MM.1S (cell line): ENCODE measurements around the gene THRA.

Source experiments
- DNase-seq: peaks from one replicate; pipeline ENCODE4 v3.0.0-alpha.2; 2015
- H2AFZ ChIP-seq: fragments of 300-600 bp; sonication (generic); 2 replicates; pipeline ENCODE4 v1.6.0; 2016; ENCODE audit warnings: antibody characterized with exemption, low read length
- H3F3A ChIP-seq: fragments of 300-600 bp; sonication (generic); 2 replicates; pipeline ENCODE4 v1.6.1; 2016; ENCODE audit warnings: mild to moderate bottlenecking, antibody characterized with exemption, low read length, moderate library complexity, mixed read lengths; ENCODE audit not compliant: insufficient read depth
- H3K27ac ChIP-seq: fragments of 300-600 bp; sonication (generic); 2 replicates; pipeline ENCODE4 v1.5.1; 2016; ENCODE audit warnings: mild to moderate bottlenecking, low read length
- H3K27me3 ChIP-seq: fragments of 300-600 bp; sonication (generic); replicated peaks from 2 replicates; pipeline ENCODE4 v1.6.0; 2016; ENCODE audit warnings: low read length; ENCODE audit not compliant: insufficient read depth
- H3K36me3 ChIP-seq: fragments of 300-600 bp; sonication (generic); replicated peaks from 2 replicates; pipeline ENCODE4 v1.6.1; 2016; ENCODE audit warnings: mild to moderate bottlenecking, low read length, mixed read lengths; ENCODE audit not compliant: insufficient read depth
- H3K4me1 ChIP-seq: fragments of 300-600 bp; sonication (generic); 2 replicates; pipeline ENCODE4 v1.6.1; 2016; ENCODE audit warnings: low read length, mixed read lengths
- H3K4me2 ChIP-seq: fragments of 300-600 bp; sonication (generic); 2 replicates; pipeline ENCODE4 v1.6.0; 2016; ENCODE audit warnings: low read depth, low read length
- H3K4me3 ChIP-seq: fragments of 300-600 bp; sonication (generic); 2 replicates; pipeline ENCODE4 v1.5.1; 2016; ENCODE audit warnings: low read length, mixed read lengths
- H3K79me2 ChIP-seq: fragments of 300-600 bp; sonication (generic); 2 replicates; pipeline ENCODE4 v1.6.1; 2016; ENCODE audit warnings: mixed run types, low read length, mixed read lengths
- H3K9ac ChIP-seq: fragments of 300-600 bp; sonication (generic); 2 replicates; pipeline ENCODE4 v1.6.1; 2016; ENCODE audit warnings: low read length, mixed read lengths
- H3K9me2 ChIP-seq: fragments of 300-600 bp; sonication (generic); replicated peaks from 2 replicates; pipeline ENCODE4 v1.6.1; 2016; ENCODE audit warnings: mild to moderate bottlenecking, low read length, mixed read lengths; ENCODE audit not compliant: insufficient read depth
- H3K9me3 ChIP-seq: fragments of 300-600 bp; sonication (generic); replicated peaks from 2 replicates; pipeline ENCODE4 v1.6.1; 2016; ENCODE audit warnings: mild to moderate bottlenecking, low read length, mixed read lengths; ENCODE audit not compliant: insufficient read depth
- H4K20me1 ChIP-seq: fragments of 300-600 bp; sonication (generic); 2 replicates; pipeline ENCODE4 v1.6.1; 2016; ENCODE audit warnings: mild to moderate bottlenecking, low read length, moderate library complexity, mixed read lengths; ENCODE audit not compliant: insufficient read depth
- EZH2 ChIP-seq: fragments of 300-600 bp; sonication (generic); optimal IDR thresholded peaks from 2 replicates; pipeline ENCODE3; 2017; ENCODE audit warnings: low read depth, mild to moderate bottlenecking, antibody characterized with exemption, low read length, mixed read lengths
- EZH2phosphoT487 ChIP-seq: fragments of 300-600 bp; sonication (generic); IDR thresholded peaks from 2 replicates; pipeline ENCODE4 v1.6.1; 2018; ENCODE audit warnings: antibody characterized with exemption, low read length
- TF ChIP-seq, protein P1 (sequence below): fragments of 300-600 bp; sonication (generic); IDR thresholded peaks from 2 replicates; pipeline ENCODE4 v1.5.1; 2016; ENCODE audit warnings: antibody characterized with exemption, low read length, mixed read lengths

THRA gene

DNA sequence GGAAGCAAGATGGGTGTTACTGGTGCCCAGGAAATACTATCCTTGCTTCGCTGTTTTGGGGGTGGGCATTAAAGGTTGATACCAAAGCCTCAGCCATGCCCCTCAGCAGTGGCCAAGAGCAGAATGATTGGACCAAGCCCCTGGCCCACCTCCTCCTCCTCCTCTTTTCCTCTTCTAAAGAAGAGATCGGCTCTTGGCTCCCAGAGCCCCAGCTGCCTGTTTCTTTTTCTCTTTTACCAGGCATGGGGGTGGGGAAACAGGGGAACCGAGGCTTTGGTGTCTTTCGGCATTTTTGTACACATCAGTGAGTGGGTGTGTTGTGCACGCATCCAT is 5.8 kb downstream of the THRA start:
- Histone ChIP-seq H3K9me3 (no peaks in the 10 kb centered on the region), H3K4me2 (peak overlapping the region; percentile 79), H3K27me3 (no peaks in the 10 kb centered on the region), H3K9ac (peak overlapping the region; percentile 29; the same call in 1 of the 2 replicates), H3K36me3 (no peaks in the 10 kb centered on the region), H4K20me1 (no peaks in the 10 kb centered on the region), H2AFZ (peak overlapping the region; percentile 66), H3F3A (peaks cover 5% of the 10 kb centered on the region; the same call in 1 of the 2 replicates), H3K79me2 (no peaks in the 10 kb centered on the region), H3K4me3 (peak overlapping the region; percentile 51), H3K9me2 (no peaks in the 10 kb centered on the region), H3K27ac (no peak overlapping the region; the same call in 1 of the 2 replicates), H3K4me1 (peaks cover 20% of the 10 kb centered on the region)
- TF ChIP-seq EZH2 (no peak), EZH2phosphoT487 (no peak)
- TF ChIP-seq, protein P1, sequence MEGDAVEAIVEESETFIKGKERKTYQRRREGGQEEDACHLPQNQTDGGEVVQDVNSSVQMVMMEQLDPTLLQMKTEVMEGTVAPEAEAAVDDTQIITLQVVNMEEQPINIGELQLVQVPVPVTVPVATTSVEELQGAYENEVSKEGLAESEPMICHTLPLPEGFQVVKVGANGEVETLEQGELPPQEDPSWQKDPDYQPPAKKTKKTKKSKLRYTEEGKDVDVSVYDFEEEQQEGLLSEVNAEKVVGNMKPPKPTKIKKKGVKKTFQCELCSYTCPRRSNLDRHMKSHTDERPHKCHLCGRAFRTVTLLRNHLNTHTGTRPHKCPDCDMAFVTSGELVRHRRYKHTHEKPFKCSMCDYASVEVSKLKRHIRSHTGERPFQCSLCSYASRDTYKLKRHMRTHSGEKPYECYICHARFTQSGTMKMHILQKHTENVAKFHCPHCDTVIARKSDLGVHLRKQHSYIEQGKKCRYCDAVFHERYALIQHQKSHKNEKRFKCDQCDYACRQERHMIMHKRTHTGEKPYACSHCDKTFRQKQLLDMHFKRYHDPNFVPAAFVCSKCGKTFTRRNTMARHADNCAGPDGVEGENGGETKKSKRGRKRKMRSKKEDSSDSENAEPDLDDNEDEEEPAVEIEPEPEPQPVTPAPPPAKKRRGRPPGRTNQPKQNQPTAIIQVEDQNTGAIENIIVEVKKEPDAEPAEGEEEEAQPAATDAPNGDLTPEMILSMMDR, result no peak
- DNase-seq, result peak; percentile 10

DNA sequence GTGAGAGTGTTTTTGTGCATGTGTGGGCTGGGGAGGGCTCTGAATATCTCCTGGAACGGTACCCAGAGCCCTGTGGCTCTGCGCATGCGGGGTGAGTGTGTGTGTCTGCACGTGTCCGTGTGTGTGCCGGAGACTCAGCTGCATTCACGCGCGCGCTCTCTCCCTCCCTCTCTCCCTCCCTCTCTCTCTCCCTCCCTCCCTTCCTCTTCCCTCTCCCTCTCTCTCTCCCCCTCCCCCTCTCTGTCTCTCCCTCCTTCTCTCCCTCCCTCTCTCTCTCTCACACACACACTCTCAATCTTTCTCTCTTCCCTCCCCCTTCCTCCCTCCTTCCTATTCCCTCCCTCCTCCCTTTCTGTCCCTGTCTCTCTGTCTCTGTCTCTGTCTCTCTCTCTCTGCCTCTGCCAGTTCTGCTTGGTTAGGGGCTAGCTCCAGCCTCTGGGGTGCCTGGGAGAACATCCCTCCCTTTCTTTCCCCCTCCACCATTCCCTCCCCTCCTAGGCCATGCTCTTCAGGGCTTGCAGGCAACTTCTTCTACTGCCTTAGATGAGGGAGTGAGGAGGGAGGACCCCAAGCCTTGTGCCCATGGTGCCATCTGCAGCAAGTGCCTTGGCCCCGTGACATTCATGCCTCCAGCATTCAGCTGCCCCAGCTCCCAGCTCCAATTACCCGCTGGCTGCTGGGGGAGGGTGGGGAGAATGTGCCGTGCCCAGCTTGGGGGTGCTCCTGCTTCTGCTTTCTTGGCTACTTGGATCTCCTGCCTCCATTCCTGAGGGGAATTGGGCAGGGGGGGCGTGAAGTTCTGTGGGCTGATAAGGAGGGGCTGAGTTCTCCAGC is 6.4 kb downstream of the THRA start:
- peak overlapping the region; percentile 66 for H2AFZ ChIP-seq
- H3K4me2 ChIP-seq, result peak overlapping the region; percentile 79
- no peaks in the 10 kb centered on the region for H3K9me2 ChIP-seq
- H3K4me3 ChIP-seq, result peak overlapping the region; percentile 51
- H3F3A ChIP-seq, result peaks cover 5% of the 10 kb centered on the region; the same call in 1 of the 2 replicates
- H3K27me3 ChIP-seq, result no peaks in the 10 kb centered on the region
- no peaks in the 10 kb centered on the region for H3K36me3 ChIP-seq
- peak; percentile 66 for DNase-seq
- H3K9me3 ChIP-seq, result no peaks in the 10 kb centered on the region
- H3K27ac ChIP-seq, result no peak overlapping the region
- H4K20me1 ChIP-seq, result no peaks in the 10 kb centered on the region
- H3K79me2 ChIP-seq, result no peaks in the 10 kb centered on the region
- TF ChIP-seq EZH2phosphoT487 (no peak), EZH2 (no peak)
- TF ChIP-seq, protein P1, result no peak
- peak overlapping the region; percentile 29; the same call in 1 of the 2 replicates for H3K9ac ChIP-seq
- peaks cover 20% of the 10 kb centered on the region for H3K4me1 ChIP-seq

DNA sequence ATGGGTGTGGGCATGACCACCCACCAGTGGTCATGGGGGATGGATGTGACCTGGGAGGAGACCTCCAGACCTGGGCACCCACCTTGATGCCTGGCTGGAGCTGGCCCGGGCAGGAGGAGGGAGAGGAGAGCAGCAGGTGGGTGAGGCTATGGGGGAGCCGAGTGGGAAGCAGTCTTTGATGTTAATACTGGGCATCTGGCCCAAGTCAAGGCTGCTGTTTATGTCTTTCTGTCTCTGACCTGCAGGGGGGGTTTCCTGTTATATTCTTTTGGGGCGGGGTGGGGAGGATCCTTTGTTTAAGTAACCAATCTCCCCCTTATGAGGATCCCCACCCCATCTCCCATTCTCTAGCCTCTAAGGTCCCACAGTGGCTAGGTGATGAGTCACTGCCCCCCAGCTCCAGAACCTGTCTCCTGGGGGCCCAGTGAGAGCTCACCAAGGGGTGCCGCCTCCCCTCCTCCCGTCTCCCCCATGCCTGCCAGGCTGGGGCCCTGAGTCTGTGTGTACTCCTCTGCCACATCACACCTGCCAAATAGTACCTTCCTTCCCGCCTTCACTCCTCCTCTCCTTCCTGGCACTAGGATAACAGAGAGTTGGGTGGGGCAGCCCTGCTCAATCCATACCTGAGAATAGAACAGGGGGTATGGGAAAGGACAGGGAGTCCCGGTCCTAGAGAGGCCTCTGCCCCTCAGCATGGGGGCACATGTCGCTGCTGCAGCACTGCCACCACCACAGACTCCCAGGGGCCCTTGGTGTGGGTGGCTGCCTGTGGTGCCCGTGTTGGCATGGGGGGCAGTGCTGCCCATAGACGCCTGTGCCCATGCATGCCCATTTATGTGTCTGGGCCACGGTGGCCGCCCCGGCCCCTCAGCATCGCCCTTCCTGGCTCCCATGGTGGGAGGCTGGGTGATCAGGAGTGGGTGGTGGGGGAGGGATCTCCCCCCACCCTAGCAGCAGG is 7.3 kb downstream of the THRA start:
- Histone ChIP-seq H3K36me3 (no peaks in the 10 kb centered on the region), H3K9ac (no peak overlapping the region), H3K79me2 (no peaks in the 10 kb centered on the region), H3F3A (peaks cover 5% of the 10 kb centered on the region; the same call in 1 of the 2 replicates), H3K27me3 (no peaks in the 10 kb centered on the region), H3K9me2 (no peaks in the 10 kb centered on the region), H3K9me3 (no peaks in the 10 kb centered on the region), H3K27ac (no peak overlapping the region), H3K4me2 (peak overlapping the region; percentile 79; the same call in 1 of the 2 replicates), H2AFZ (no peak overlapping the region), H3K4me1 (peaks cover 20% of the 10 kb centered on the region), H4K20me1 (no peaks in the 10 kb centered on the region), H3K4me3 (no peak overlapping the region)
- TF ChIP-seq EZH2, result no peak
- TF ChIP-seq, protein P1, result no peak; the same call in 1 of the 2 replicates
- no peak for TF ChIP-seq EZH2phosphoT487
- DNase-seq, result no peak
